SIG-M5 treated with dmso at 0.1 percent for 504 hours (cell line): ENCODE measurements around the gene CPA5.

Experiments used
- DNase-seq: peaks from one replicate; lab custom pipeline; 2025; ENCODE audit not compliant: unreplicated experiment; lab: John Stamatoyannopoulos, UW

CPA5 gene

GRCh38 chr7:130332259-130333053 lies 12.2 kb upstream of the CPA5 start:
- DNase-seq, result no peak

- DNase-seq, result no peak
Observed at GRCh38 chr7:130333832-130334231, 10.8 kb upstream of the CPA5 start.

- no peak for DNase-seq
Observed at GRCh38 chr7:130334274-130334673, 10.3 kb upstream of the CPA5 start.

GRCh38 chr7:130337410-130337971 lies 7.1 kb upstream of the CPA5 start:
- DNase-seq, result no peak

- DNase-seq, result no peak
Observed at GRCh38 chr7:130338233-130338632, 6.4 kb upstream of the CPA5 start.

- no peak for DNase-seq
Observed at GRCh38 chr7:130341882-130342281, 2.7 kb upstream of the CPA5 start.

- no peak for DNase-seq
Observed at GRCh38 chr7:130342701-130343380, 1.8 kb upstream of the CPA5 start.

GRCh38 chr7:130345136-130345535 lies 520 bp downstream of the CPA5 start:
- DNase-seq, result no peak

- DNase-seq, result no peak
Observed at GRCh38 chr7:130345725-130346124, 1.1 kb downstream of the CPA5 start.

GRCh38 chr7:130346177-130346905 lies 1.7 kb downstream of the CPA5 start:
- no peak for DNase-seq

GRCh38 chr7:130346941-130347340 lies 2.3 kb downstream of the CPA5 start:
- DNase-seq, result no peak

- peak; percentile 31 for DNase-seq
Observed at GRCh38 chr7:130349911-130350782, 5.5 kb downstream of the CPA5 start.

- DNase-seq, result no peak
Observed at GRCh38 chr7:130350945-130351790, 6.6 kb downstream of the CPA5 start.

- no peak for DNase-seq
Observed at GRCh38 chr7:130351791-130352090, 7.1 kb downstream of the CPA5 start.

GRCh38 chr7:130352194-130353074 lies 7.8 kb downstream of the CPA5 start:
- DNase-seq, result no peak

- no peak for DNase-seq
Observed at GRCh38 chr7:130353196-130353595, 8.6 kb downstream of the CPA5 start.

GRCh38 chr7:130356121-130356875 lies 11.7 kb downstream of the CPA5 start:
- DNase-seq, result peak; percentile 3
